Measurements from ENCODE around the gene TNFRSF4.

TNFRSF4 gene

GRCh38 chr1:1240348-1240732 lies 26.4 kb upstream of the TNFRSF4 start:
- no peak for DNase-seq (ENCODE audit: low read depth)
- TF ChIP-seq CTCF (conservative IDR thresholded peaks at IDR 0.05; ENCODE audit: low read depth, low read length) = no peak
- no peak overlapping the region for H3K4me3 ChIP-seq (ENCODE audit: low read length)

- no peak overlapping the region for H3K4me3 ChIP-seq (ENCODE audit: low read length)
- no peak for DNase-seq (ENCODE audit: low read depth)
- TF ChIP-seq CTCF (conservative IDR thresholded peaks at IDR 0.05; ENCODE audit: low read depth, low read length) = no peak
Measured at GRCh38 chr1:1239614-1240347, 25.8 kb upstream of the TNFRSF4 start.

GRCh38 chr1:1239227-1239613 lies 25.3 kb upstream of the TNFRSF4 start:
- H3K4me3 ChIP-seq (ENCODE audit: low read length) = no peak overlapping the region
- TF ChIP-seq CTCF (conservative IDR thresholded peaks at IDR 0.05; ENCODE audit: low read depth, low read length) = no peak
- no peak for DNase-seq (ENCODE audit: low read depth)

GRCh38 chr1:1238702-1239178 lies 24.8 kb upstream of the TNFRSF4 start:
- TF ChIP-seq CTCF (conservative IDR thresholded peaks at IDR 0.05; ENCODE audit: low read depth, low read length) = no peak
- H3K4me3 ChIP-seq (ENCODE audit: low read length) = no peak overlapping the region
- DNase-seq (ENCODE audit: low read depth) = no peak

GRCh38 chr1:1237874-1238701 lies 24.1 kb upstream of the TNFRSF4 start:
- H3K4me3 ChIP-seq (ENCODE audit: low read length) = no peak overlapping the region
- TF ChIP-seq CTCF (conservative IDR thresholded peaks at IDR 0.05; ENCODE audit: low read depth, low read length) = no peak
- DNase-seq (ENCODE audit: low read depth) = no peak

GRCh38 chr1:1236945-1237873 lies 23.3 kb upstream of the TNFRSF4 start:
- H3K4me3 ChIP-seq (ENCODE audit: low read length) = no peak overlapping the region
- TF ChIP-seq CTCF (conservative IDR thresholded peaks at IDR 0.05; ENCODE audit: low read depth, low read length) = no peak
- DNase-seq (ENCODE audit: low read depth) = no peak

Data from retinal pigment epithelial cell (primary cell).